IMR-90 (cell line): ENCODE data around the gene ITPKC. TPM values are rescaled to one million over a fixed set of nuclear protein-coding genes. Genes with fewer than 3 reads are reported as not detected.

Experiments used
- ATAC-seq: fragments of 200-7000 bp; cut with Tn5 transposase; 2 replicates; pipeline ENCODE4 v1.9.1; 2020; ENCODE audit warnings: low read depth, mild to moderate bottlenecking, moderate library complexity
- BruUV-seq: library from RNA; stranded (reverse); fragments of 400-500 nt; replicated peaks from 2 replicates; lab custom pipeline; 2021; lab: Mats Ljungman, UMichigan
- CTCF ChIA-PET: fragments of 300-600 bp; formaldehyde crosslinking; extraction: SDS; loops from one replicate; lab custom pipeline; 2021; ENCODE audit warnings: antibody characterized with exemption; lab: Yijun Ruan, JAX
- POLR2A ChIA-PET: fragments of 300-600 bp; sonication (Branson Sonifier 250); formaldehyde crosslinking; loops from one replicate; lab custom pipeline; 2022; ENCODE audit warnings: antibody characterized with exemption; ENCODE audit not compliant: unreplicated experiment; lab: Charles Lee
- DNase-seq: peaks from one replicate; pipeline ENCODE4 v3.0.0; 2013
- H2AFZ ChIP-seq: replicated peaks from 2 replicates; pipeline ENCODE3; 2013; ENCODE audit warnings: low read length, mild to moderate bottlenecking; ENCODE audit not compliant: poor library complexity
- H2AK5ac ChIP-seq: 2 replicates; pipeline ENCODE4 v1.6.1; 2013; ENCODE audit warnings: low read depth, low read length, inconsistent platforms
- H2AK9ac ChIP-seq: replicated peaks from 2 replicates; pipeline ENCODE3; 2013; ENCODE audit warnings: mild to moderate bottlenecking, low read depth, low read length, moderate library complexity; ENCODE audit not compliant: poor library complexity
- H2BK120ac ChIP-seq: 2 replicates; pipeline ENCODE4 v1.6.1; 2013; ENCODE audit warnings: low read depth, low read length, inconsistent platforms
- H2BK15ac ChIP-seq: 3 replicates; pipeline ENCODE4 v1.6.1; 2013; ENCODE audit warnings: low read depth, low read length, inconsistent platforms
- H2BK20ac ChIP-seq: 2 replicates; pipeline ENCODE4 v1.6.1; 2013; ENCODE audit warnings: low read depth, mild to moderate bottlenecking, inconsistent platforms, low read length, moderate library complexity
- H2BK5ac ChIP-seq: 2 replicates; pipeline ENCODE4 v1.6.1; 2013; ENCODE audit warnings: mild to moderate bottlenecking, low read depth, low read length, inconsistent platforms; ENCODE audit not compliant: poor library complexity, severe bottlenecking
- H3K14ac ChIP-seq: replicated peaks from 2 replicates; pipeline ENCODE4 v1.6.1; 2013; ENCODE audit warnings: low read depth, low read length, inconsistent platforms
- H3K18ac ChIP-seq: 2 replicates; pipeline ENCODE4 v1.6.1; 2013; ENCODE audit warnings: low read depth, low read length, control low read depth
- H3K23ac ChIP-seq: 2 replicates; pipeline ENCODE4 v1.6.1; 2013; ENCODE audit warnings: low read depth, low read length, inconsistent platforms
- H3K27ac ChIP-seq: 2 replicates; pipeline ENCODE4 v1.5.1; 2013; ENCODE audit warnings: mild to moderate bottlenecking, control low read depth, low read length; ENCODE audit not compliant: insufficient read depth
- H3K27me3 ChIP-seq: 2 replicates; pipeline ENCODE4 v1.6.1; 2013; ENCODE audit warnings: low read length; ENCODE audit not compliant: control insufficient read depth, insufficient read depth
- H3K36me3 ChIP-seq: 2 replicates; pipeline ENCODE4 v1.6.1; 2013; ENCODE audit warnings: low read length, mixed read lengths; ENCODE audit not compliant: control insufficient read depth, insufficient read depth
- H3K4ac ChIP-seq: 2 replicates; pipeline ENCODE4 v1.6.1; 2013; ENCODE audit warnings: low read depth, low read length, inconsistent platforms
- H3K4me1 ChIP-seq: 2 replicates; pipeline ENCODE4 v1.6.1; 2013; ENCODE audit warnings: low read length, mixed read lengths; ENCODE audit not compliant: control insufficient read depth, insufficient read depth
- H3K4me2 ChIP-seq: 2 replicates; pipeline ENCODE4 v1.6.1; 2013; ENCODE audit warnings: low read depth, mild to moderate bottlenecking, control low read depth, low read length, moderate library complexity
- H3K4me3 ChIP-seq: 2 replicates; pipeline ENCODE4 v1.5.1; 2013; ENCODE audit warnings: low read depth, mild to moderate bottlenecking, control low read depth, low read length, moderate library complexity; ENCODE audit not compliant: insufficient read depth
- H3K56ac ChIP-seq: 2 replicates; pipeline ENCODE4 v1.6.1; 2013; ENCODE audit warnings: low read length, inconsistent platforms; ENCODE audit not compliant: insufficient read depth; ENCODE audit errors: extremely low read depth
- H3K79me1 ChIP-seq, 2 experiments: 2 replicates each; pipeline ENCODE4 v1.6.1; 2013; ENCODE audit warnings: low read length in 2 of 2, inconsistent platforms in 1 of 2, low read depth in 1 of 2
- H3K9ac ChIP-seq: 2 replicates; pipeline ENCODE4 v1.6.1; 2013; ENCODE audit warnings: low read depth, low read length, control low read depth
- H3K9me1 ChIP-seq: 2 replicates; pipeline ENCODE4 v1.6.1; 2013; ENCODE audit warnings: low read length, inconsistent platforms; ENCODE audit not compliant: insufficient read depth
- H3K9me3 ChIP-seq: 2 replicates; pipeline ENCODE4 v1.6.1; 2013; ENCODE audit warnings: low read length; ENCODE audit not compliant: control insufficient read depth, insufficient read depth
- H4K20me1 ChIP-seq: 2 replicates; pipeline ENCODE4 v1.6.1; 2013; ENCODE audit warnings: low read length, inconsistent platforms; ENCODE audit not compliant: insufficient read depth
- H4K5ac ChIP-seq: 2 replicates; pipeline ENCODE4 v1.6.1; 2013; ENCODE audit warnings: mild to moderate bottlenecking, low read depth, low read length, control low read depth
- H4K8ac ChIP-seq, 2 experiments: 2 replicates each; pipeline ENCODE4 v1.6.1; 2013; ENCODE audit warnings: low read depth in 2 of 2, low read length in 2 of 2, control low read depth in 1 of 2, inconsistent platforms in 1 of 2
- H4K91ac ChIP-seq: 2 replicates; pipeline ENCODE4 v1.6.1; 2013; ENCODE audit warnings: low read depth, low read length, inconsistent platforms; ENCODE audit not compliant: insufficient read depth
- BHLHE40 ChIP-seq: fragments of 150-350 bp; IDR thresholded peaks from 2 replicates; pipeline ENCODE4 v1.6.1; 2016; ENCODE audit warnings: mild to moderate bottlenecking, low read depth, low read length
- CEBPB ChIP-seq: IDR thresholded peaks from 2 replicates; pipeline ENCODE4 v1.6.1; 2012; ENCODE audit warnings: low read depth, low read length, improper control_type of control experiment
- ELK1 ChIP-seq: fragments of 150-350 bp; IDR thresholded peaks from 2 replicates; pipeline ENCODE4 v1.6.1; 2016; ENCODE audit warnings: low read depth, mild to moderate bottlenecking, low read length, moderate library complexity, borderline replicate concordance
- MAFK ChIP-seq: IDR thresholded peaks from 2 replicates; pipeline ENCODE4 v1.6.1; 2012; ENCODE audit warnings: low read depth, low read length, improper control_type of control experiment
- MAZ ChIP-seq: IDR thresholded peaks from 2 replicates; pipeline ENCODE4 v1.6.1; 2012; ENCODE audit warnings: low read depth, mild to moderate bottlenecking, low read length, improper control_type of control experiment, moderate library complexity, borderline replicate concordance
- MXI1 ChIP-seq: IDR thresholded peaks from 2 replicates; pipeline ENCODE4 v1.6.1; 2012; ENCODE audit warnings: low read depth, mild to moderate bottlenecking, low read length, moderate library complexity, borderline replicate concordance
- NFE2L2 ChIP-seq: fragments of 150-350 bp; IDR thresholded peaks from 2 replicates; pipeline ENCODE4 v1.6.1; 2016; ENCODE audit warnings: low read depth, mild to moderate bottlenecking, low read length
- POLR2A ChIP-seq: IDR thresholded peaks from 2 replicates; pipeline ENCODE4 v1.6.1; 2012; ENCODE audit warnings: mild to moderate bottlenecking, low read depth, low read length
- RAD21 ChIP-seq: IDR thresholded peaks from 2 replicates; pipeline ENCODE4 v1.6.1; 2012; ENCODE audit warnings: low read length, improper control_type of control experiment
- RCOR1 ChIP-seq: IDR thresholded peaks from 2 replicates; pipeline ENCODE4 v1.6.1; 2012; ENCODE audit warnings: mild to moderate bottlenecking, low read length, improper control_type of control experiment; ENCODE audit not compliant: insufficient replicate concordance
- RFX5 ChIP-seq: IDR thresholded peaks from 2 replicates; pipeline ENCODE4 v1.8.0; 2012; ENCODE audit warnings: low read depth, mild to moderate bottlenecking, low read length, moderate library complexity
- SMC3 ChIP-seq: fragments of 150-350 bp; IDR thresholded peaks from 2 replicates; pipeline ENCODE4 v1.6.1; 2016; ENCODE audit warnings: low read depth, mild to moderate bottlenecking, antibody characterized with exemption, low read length, moderate library complexity
- WGBS, 2 experiments: methylation state at CpG; one replicate each; pipeline versions ENCODE4 v1.1.5 to v1.1.7; 2013; ENCODE audit warnings: missing lambda C conversion rate in 2 of 2; ENCODE audit not compliant: insufficient read length in 1 of 2; ENCODE audit errors: extremely low coverage in 2 of 2; 5-methylcytosine and 5-hydroxymethylcytosine counted together
- dilution Hi-C: fragments of 300-500 bp; cut with HindIII; formaldehyde crosslinking; loops from one replicate; pipeline ENCODE4 v1.14.3; 2018; ENCODE audit warnings: low sequenced_read_pairs; ENCODE audit not compliant: unreplicated experiment
- in situ Hi-C: fragments of 300-500 bp; cut with MboI; formaldehyde crosslinking; loops from 3 replicates; pipeline ENCODE4 v1.14.3; 2019; ENCODE audit warnings: low sequenced_read_pairs, inconsistent platforms, mixed read lengths
- intact Hi-C: fragments of 100-400 bp; cut with micrococcal nuclease; formaldehyde crosslinking; loops from 2 replicates; pipeline ENCODE4 v1.10.0; 2022
- polyA plus RNA-seq, 3 experiments: library from polyadenylated mRNA; depleted of rRNA; stranded (reverse); fragments of >200 nt; gene quantifications; 2 replicates each; pipeline ENCODE4 v1.2.3, GENCODE V29; 2012; ENCODE audit warnings: low replicate concordance in 1 of 3
- total RNA-seq: library from RNA; depleted of rRNA; stranded (reverse); fragments of >200 nt; gene quantifications from 2 replicates; pipeline ENCODE4 v1.2.3, GENCODE V29; 2012
- TF ChIP-seq, protein P1 (sequence below): conservative IDR thresholded peaks from 2 replicates; pipeline ENCODE4 v1.5.1; 2012; ENCODE audit warnings: mild to moderate bottlenecking, low read depth, low read length, improper control_type of control experiment
- TF ChIP-seq, protein P2 (sequence below): fragments of 150-350 bp; IDR thresholded peaks from 2 replicates; pipeline ENCODE4 v1.6.1; 2017; ENCODE audit warnings: mild to moderate bottlenecking, antibody characterized with exemption, low read length, low read depth

Gene ITPKC
- total and polyA plus RNA-seq, 2 of the 4 experiments (the other 2 are of a cell fraction), result 7.7 to 9.4 TPM

DNA sequence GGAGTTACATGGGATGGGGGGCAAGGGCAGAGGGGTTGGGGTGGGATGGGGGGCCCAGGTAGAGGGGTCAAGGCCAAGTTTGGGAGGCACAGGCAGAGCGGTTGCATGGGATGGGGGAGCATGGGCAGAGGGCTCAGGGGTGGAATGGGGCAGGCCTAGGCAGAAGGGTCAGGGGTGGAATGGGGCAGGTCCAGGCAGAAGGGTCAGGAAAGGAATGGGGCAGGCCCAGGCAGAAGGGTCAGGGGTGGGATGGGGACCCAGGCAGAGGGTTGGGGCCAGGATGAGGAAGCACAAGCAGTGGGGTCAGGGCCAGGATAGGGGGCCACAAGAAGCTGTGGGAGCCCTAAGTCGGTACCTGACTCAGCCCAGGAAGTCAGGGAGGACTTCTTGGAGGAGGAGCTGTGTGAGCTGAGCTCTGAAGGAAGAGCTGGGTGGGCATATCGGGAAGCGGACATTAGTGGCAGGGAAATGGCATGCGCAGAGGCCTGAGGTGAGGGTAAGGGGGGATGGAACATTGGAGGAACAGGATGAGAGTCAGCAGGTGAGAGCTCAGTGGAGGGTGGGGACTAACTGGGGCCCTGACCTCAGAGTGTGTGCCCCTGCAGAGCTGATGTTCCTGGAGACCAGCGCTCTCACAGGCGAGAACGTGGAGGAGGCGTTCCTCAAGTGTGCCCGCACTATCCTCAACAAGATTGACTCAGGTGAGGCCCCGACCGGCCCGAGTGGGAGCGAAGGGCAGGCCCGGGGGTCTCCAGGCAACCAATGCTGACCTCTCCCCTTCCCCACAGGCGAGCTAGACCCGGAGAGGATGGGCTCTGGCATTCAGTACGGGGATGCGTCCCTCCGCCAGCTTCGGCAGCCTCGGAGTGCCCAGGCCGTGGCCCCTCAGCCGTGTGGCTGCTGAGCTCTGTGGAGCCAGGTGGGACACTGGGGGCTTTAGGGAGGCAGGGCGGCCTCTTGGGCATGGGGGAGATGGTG, 69.4 kb downstream of the ITPKC start:
- H2AK9ac ChIP-seq, result peak overlapping the region; percentile 55
- H3K18ac ChIP-seq, result no peak overlapping the region
- CTCF ChIA-PET, result no interaction called here
- no peak overlapping the region for H3K4me3 ChIP-seq
- H3K9me1 ChIP-seq, result peaks cover under 1% of the 10 kb centered on the region; the same call in 1 of the 2 replicates
- H2BK15ac ChIP-seq, result no peak overlapping the region
- peaks cover 14% of the 10 kb centered on the region for H3K36me3 ChIP-seq
- H2BK5ac ChIP-seq, result no peak overlapping the region
- H2BK120ac ChIP-seq, result no peak overlapping the region
- DNase-seq, result no peak
- H3K4ac ChIP-seq, result no peak overlapping the region
- no peak overlapping the region for H4K8ac ChIP-seq
- dilution Hi-C loops, result no loop called here
- H3K56ac ChIP-seq, result no peak overlapping the region
- no peak overlapping the region for H3K27ac ChIP-seq
- WGBS, 2 experiments, result 94% methylated on average over 5 of the region's 25 CpGs; no CpG with 5 or more reads in 1 of the 2 experiments
- no peak overlapping the region for H2AFZ ChIP-seq
- no peak overlapping the region for H3K23ac ChIP-seq
- H2BK20ac ChIP-seq, result no peak overlapping the region
- no peak overlapping the region for H4K5ac ChIP-seq
- BruUV-seq, result no TSS peak
- intact Hi-C loops, result no loop called here
- H3K14ac ChIP-seq, result no peak overlapping the region
- no peak for ATAC-seq
- no peak overlapping the region for H3K4me2 ChIP-seq
- H3K4me1 ChIP-seq, result no peaks in the 10 kb centered on the region; the same call in 1 of the 2 replicates
- no peak overlapping the region for H2AK5ac ChIP-seq
- no peak overlapping the region for H4K91ac ChIP-seq
- H3K9ac ChIP-seq, result no peak overlapping the region
- H3K79me1 ChIP-seq, result peaks cover 0 to 1% of the 10 kb centered on the region in 2 experiments; a peak in 1 of 4 replicates
- in situ Hi-C loops, result no loop called here
- H4K20me1 ChIP-seq, result no peaks in the 10 kb centered on the region
- no peaks in the 10 kb centered on the region for H3K9me3 ChIP-seq
- no peaks in the 10 kb centered on the region for H3K27me3 ChIP-seq
- POLR2A ChIA-PET, result no interaction called here
- no peak for TF ChIP-seq RCOR1
- no peak for TF ChIP-seq RFX5
- TF ChIP-seq NFE2L2, result no peak
- no peak for TF ChIP-seq SMC3
- no peak for TF ChIP-seq MXI1
- no peak for TF ChIP-seq MAZ
- TF ChIP-seq, protein P1, sequence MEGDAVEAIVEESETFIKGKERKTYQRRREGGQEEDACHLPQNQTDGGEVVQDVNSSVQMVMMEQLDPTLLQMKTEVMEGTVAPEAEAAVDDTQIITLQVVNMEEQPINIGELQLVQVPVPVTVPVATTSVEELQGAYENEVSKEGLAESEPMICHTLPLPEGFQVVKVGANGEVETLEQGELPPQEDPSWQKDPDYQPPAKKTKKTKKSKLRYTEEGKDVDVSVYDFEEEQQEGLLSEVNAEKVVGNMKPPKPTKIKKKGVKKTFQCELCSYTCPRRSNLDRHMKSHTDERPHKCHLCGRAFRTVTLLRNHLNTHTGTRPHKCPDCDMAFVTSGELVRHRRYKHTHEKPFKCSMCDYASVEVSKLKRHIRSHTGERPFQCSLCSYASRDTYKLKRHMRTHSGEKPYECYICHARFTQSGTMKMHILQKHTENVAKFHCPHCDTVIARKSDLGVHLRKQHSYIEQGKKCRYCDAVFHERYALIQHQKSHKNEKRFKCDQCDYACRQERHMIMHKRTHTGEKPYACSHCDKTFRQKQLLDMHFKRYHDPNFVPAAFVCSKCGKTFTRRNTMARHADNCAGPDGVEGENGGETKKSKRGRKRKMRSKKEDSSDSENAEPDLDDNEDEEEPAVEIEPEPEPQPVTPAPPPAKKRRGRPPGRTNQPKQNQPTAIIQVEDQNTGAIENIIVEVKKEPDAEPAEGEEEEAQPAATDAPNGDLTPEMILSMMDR, result no peak
- no peak for TF ChIP-seq POLR2A
- TF ChIP-seq, protein P2, sequence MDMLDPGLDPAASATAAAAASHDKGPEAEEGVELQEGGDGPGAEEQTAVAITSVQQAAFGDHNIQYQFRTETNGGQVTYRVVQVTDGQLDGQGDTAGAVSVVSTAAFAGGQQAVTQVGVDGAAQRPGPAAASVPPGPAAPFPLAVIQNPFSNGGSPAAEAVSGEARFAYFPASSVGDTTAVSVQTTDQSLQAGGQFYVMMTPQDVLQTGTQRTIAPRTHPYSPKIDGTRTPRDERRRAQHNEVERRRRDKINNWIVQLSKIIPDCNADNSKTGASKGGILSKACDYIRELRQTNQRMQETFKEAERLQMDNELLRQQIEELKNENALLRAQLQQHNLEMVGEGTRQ, result no peak
- no peak for TF ChIP-seq BHLHE40
- TF ChIP-seq ELK1, result no peak
- TF ChIP-seq MAFK, result no peak
- no peak for TF ChIP-seq RAD21
- TF ChIP-seq CEBPB, result no peak
